DMS79 (cell line): Measurements from ENCODE around the gene TJP1.
"Not testable (repeated sequence)": the region's sequence is repeated elsewhere in the genome, so short reads cannot be mapped to it uniquely, and the experiment has no call there.

ENCODE experiments used
- DNase-seq: peaks from one replicate; lab custom pipeline; 2025; lab: John Stamatoyannopoulos, UW

TJP1 gene

GRCh38 chr15:29753506-29753905, 68.8 kb downstream of the TJP1 start:
- DNase-seq: no peak

- no peak for DNase-seq
Measured at GRCh38 chr15:29750754-29751153, 71.5 kb downstream of the TJP1 start.

- DNase-seq: no peak
Measured at GRCh38 chr15:29749365-29750086, 72.7 kb downstream of the TJP1 start.

GRCh38 chr15:29747837-29748417, 74.3 kb downstream of the TJP1 start:
- DNase-seq: no peak

DNA sequence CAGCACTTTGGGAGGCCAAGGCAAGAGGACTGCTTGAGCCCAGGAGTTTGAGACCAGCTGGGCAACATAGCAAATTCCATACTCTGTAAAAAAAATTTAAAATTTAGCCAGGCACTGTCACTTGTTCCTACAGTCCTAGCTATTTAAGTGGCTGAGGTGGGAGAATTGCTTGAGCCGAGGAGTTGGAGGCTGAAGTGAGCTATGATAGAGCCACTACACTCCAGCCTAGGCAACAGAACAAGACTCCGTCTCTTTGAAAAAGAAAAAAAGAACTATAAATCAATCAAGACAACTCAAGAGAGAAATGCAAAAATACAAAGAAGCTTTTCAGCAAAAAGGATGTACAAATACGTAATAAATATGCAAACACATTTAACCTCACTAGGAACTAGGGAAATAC, 78.8 kb downstream of the TJP1 start:
- DNase-seq: no peak

- DNase-seq: no peak
Measured at GRCh38 chr15:29740692-29741311, 81.5 kb downstream of the TJP1 start.

DNA sequence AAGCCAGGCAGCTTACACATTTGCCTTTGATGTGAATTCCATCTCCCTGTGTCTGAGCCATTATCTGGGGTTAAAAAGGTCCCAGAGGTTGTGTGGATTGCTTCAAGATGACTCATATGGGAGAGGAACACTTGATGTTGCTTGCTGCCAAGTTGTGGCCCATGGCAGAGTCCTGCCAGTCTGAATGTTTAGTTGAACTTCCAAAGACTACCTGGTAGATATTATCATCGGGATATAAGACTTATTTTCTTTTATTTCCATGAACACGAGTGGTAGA, 85.6 kb downstream of the TJP1 start:
- no peak for DNase-seq

DNA sequence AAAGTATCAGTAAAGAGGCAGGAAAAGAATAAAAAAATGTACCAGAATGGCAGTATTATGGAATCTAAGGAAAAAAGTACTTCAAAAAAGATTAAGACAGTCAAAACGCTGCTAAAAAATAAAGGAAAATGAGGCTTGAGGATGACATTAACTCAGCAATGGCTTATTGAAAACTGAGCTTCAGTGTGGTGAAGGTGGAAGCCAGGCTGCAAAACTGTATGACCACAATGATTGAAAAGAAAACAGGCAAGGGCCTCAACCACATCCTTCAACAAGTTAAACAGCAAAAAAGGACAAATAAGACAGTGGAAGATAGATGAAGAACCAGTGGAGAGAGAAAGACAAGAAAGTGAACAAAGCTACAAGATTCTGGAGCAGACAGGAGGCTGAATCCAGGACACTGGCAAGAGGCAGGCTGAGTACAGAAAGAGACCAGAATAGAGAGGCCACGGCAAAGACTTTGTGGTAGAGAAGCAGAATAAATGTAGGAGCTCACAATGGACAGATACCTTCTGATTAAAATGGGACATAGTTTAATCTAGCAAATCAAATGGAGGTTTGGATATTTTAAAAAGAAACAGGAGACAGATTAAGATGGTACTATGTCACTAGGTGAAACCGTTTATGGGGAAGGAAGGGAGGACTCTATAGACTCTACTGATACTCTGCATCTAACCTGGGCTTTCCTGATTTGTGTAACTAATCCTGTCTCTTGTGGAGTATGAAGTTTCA, 86.1 kb downstream of the TJP1 start:
- DNase-seq: no peak

- no peak for DNase-seq
Measured at GRCh38 chr15:29734917-29735572, 87.2 kb downstream of the TJP1 start.

DNA sequence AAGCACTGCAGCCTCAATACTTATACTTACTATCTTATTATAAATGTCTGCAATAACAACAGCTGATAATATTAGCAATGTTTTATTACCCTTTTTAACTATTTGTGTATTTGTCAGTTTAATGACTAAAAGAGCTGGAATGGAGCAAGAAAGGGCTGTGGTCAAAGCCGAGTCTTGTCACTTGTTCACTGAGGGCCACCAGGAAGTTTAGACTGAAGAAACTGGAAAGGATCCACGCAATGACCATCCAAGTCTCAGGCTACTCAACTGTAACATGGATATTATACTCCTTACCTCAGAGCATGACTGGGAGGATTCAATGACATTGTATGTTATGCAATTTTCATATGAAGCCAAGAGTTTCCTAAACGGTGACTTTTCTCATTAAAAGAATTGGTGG, 90.4 kb downstream of the TJP1 start:
- no peak for DNase-seq

- DNase-seq: not testable (repeated sequence)
Measured at GRCh38 chr15:29730471-29730870, 91.8 kb downstream of the TJP1 start.

DNA sequence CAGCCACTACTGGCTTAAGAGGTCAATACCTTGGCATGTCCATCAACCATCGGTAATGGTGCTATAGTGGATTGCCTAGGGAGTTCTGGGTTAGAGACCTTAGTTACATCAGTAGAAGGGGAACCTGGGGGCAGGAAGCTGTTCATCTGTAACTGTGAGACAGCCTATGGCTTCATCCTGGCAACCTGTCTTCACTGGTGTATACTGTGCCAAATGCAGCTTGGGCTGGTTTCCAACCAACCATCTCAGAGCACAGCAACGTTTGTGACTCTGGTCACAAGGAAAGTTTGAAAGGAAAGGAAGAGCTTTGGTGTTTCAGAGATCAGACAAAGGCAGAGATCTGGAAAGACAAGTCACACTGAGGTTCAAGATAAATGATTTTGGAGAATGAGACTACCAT, 93.8 kb downstream of the TJP1 start:
- DNase-seq: no peak

DNA sequence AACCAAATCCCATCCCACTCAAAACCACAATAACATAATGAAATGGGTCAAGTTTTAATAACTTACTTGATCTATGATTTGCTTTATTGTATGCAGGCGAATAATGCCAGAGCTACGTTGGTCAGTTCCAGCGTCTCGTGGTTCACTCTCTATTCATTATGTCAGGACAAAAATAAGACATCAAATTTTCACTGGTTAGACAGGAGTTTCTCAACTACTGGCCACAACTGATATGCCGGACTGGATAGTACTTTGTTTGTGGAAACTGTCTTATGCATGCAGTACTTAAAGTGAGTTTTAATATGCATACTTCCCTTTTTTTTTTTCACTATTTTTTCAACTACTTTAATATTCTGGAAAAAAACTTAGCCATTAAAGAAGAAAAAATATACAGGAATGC, 94.4 kb downstream of the TJP1 start:
- no peak for DNase-seq

DNA sequence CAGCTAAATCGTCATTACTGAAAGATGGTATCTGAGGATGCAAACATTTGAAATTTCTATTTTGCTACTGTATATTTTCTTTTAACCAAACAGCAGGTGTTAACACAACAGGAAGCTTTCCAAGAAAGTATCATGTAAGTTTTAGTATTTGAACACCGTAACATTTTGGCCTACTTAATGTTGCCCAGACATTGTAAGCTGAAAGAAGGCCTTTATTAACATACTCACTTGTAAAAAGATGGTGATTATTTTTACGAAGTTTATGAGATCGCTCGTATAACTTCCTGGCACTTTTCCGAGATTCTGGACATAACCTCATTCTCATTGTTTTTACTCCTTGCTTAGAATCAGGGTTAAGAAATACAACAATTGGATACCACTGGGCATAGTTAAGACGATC, 95.7 kb downstream of the TJP1 start:
- DNase-seq: no peak

- no peak for DNase-seq
Measured at GRCh38 chr15:29724026-29724425, 98.2 kb downstream of the TJP1 start.

- DNase-seq: no peak
Measured at GRCh38 chr15:29713784-29714183, 108.5 kb downstream of the TJP1 start.

- no peak for DNase-seq
Measured at GRCh38 chr15:29712149-29712885, 110.0 kb downstream of the TJP1 start.

- no peak for DNase-seq
Measured at GRCh38 chr15:29711531-29711930, 110.7 kb downstream of the TJP1 start.

- DNase-seq: no peak
Measured at GRCh38 chr15:29708519-29708918, 113.7 kb downstream of the TJP1 start.

DNA sequence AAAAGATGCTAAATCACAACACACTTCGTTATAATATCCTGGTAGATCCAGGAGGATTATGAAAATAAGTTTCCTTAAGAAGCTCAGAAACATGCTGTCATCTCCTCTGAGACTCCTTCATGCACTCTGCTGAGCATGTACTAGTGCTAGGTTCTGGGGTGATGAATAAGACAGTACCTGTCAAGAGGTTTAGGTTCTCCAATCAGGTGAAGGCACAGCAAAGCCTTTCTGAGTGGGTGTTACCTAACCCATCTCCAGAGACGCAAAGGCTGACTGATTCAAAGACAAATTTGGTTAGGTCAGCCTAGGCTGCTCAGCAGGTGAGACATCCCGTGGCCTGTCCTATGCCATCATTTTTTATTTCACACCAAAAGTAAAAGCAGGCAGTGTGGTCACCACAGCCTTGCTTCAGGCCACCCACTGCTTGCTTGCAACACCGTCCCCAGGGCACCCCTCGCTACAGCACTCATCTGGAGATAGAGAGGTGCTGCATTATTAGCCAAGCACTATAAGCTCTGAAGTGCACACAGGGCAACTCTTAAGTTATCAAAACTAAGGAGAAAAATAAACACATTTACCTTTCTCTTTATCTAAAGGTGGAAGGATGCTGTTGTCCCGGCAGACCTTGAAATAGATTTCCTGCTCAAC, 117.2 kb downstream of the TJP1 start:
- DNase-seq: no peak

DNA sequence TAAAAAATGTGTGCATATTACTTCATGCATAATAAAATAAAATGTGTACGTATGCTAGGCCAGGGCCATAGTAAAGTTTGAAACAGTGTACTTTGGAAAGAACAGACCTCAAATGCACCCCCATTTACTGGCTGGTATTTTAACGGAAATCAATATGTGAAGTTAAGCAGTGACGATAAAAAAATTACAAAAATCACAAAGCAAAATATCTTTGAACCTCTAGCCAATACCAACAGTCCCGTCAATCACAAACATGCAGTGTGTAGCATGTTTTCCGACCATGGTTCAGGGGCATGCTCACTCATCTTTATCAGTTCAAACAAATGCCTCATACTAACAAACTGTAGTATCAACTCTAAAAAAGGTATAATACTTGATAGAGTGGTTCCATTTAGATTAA, 121.1 kb downstream of the TJP1 start:
- no peak for DNase-seq
